CD14-positive monocyte (primary cell): ENCODE measurements around the gene PLSCR4. TPM values are rescaled to one million over a fixed set of nuclear protein-coding genes. Genes with fewer than 3 reads are reported as not detected.

Experiments
- DNase-seq, 3 donors: peaks; one replicate each; pipeline ENCODE4 v3.0.0-alpha.2; 2011 to 2022
- H2AFZ ChIP-seq: 2 replicates; pipeline ENCODE4 v1.6.0; 2012; ENCODE audit warnings: mild to moderate bottlenecking, low read depth, low read length, inconsistent platforms; ENCODE audit not compliant: insufficient read depth, poor library complexity, severe bottlenecking
- H3K27ac ChIP-seq, 2 donors: 1 replicate in 1 of 2; 2 replicates in 1 of 2; pipeline ENCODE4 v1.5.1; 2012 to 2013; ENCODE audit warnings: low read length in 2 of 2, control low read depth in 1 of 2, inconsistent platforms in 1 of 2, low read depth in 1 of 2, mild to moderate bottlenecking in 1 of 2
- H3K27me3 ChIP-seq, 2 donors: one replicate each; pipeline versions ENCODE4 v1.6.0 to v1.6.1; 2011 to 2013; ENCODE audit warnings: low read length in 2 of 2; ENCODE audit not compliant: control insufficient read depth in 2 of 2, insufficient read depth in 2 of 2
- H3K36me3 ChIP-seq, 2 donors: replicated peaks in 1 of 2; 1 replicate in 1 of 2; 2 replicates in 1 of 2; pipeline versions ENCODE4 v1.5.1 to v1.6.1; 2012 to 2013; ENCODE audit warnings: low read length in 2 of 2, control low read depth in 1 of 2, inconsistent platforms in 1 of 2, mild to moderate bottlenecking in 1 of 2; ENCODE audit not compliant: insufficient read depth in 2 of 2, control insufficient read depth in 1 of 2
- H3K4me1 ChIP-seq, 2 donors: 1 replicate in 1 of 2; 2 replicates in 1 of 2; pipeline versions ENCODE4 v1.5.1 to v1.6.1; 2012 to 2013; ENCODE audit warnings: low read length in 2 of 2, control low read depth in 1 of 2, inconsistent platforms in 1 of 2, mild to moderate bottlenecking in 1 of 2, moderate library complexity in 1 of 2; ENCODE audit not compliant: insufficient read depth in 2 of 2, control insufficient read depth in 1 of 2
- H3K4me2 ChIP-seq: replicated peaks from 2 replicates; pipeline ENCODE3; 2012; ENCODE audit warnings: low read length, moderate library complexity, mild to moderate bottlenecking; ENCODE audit not compliant: poor library complexity, severe bottlenecking; ENCODE audit errors: extremely low read depth
- H3K4me3 ChIP-seq, 3 experiments: fragments of 200-600 bp in 1 of 3; sonication (generic) in 1 of 3; replicated peaks in 1 of 3; 1 replicate in 2 of 3; 2 replicates in 1 of 3; pipeline ENCODE4 v1.5.1; 2011 to 2013; ENCODE audit warnings: low read length in 3 of 3, mild to moderate bottlenecking in 3 of 3, control low read depth in 2 of 3, low read depth in 2 of 3, inconsistent platforms in 1 of 3, moderate library complexity in 1 of 3
- H3K79me2 ChIP-seq: 2 replicates; pipeline ENCODE4 v1.6.0; 2012; ENCODE audit warnings: mild to moderate bottlenecking, control low read depth, inconsistent platforms, low read length, moderate library complexity; ENCODE audit not compliant: insufficient read depth
- H3K9ac ChIP-seq: 2 replicates; pipeline ENCODE4 v1.6.0; 2017; ENCODE audit warnings: low read length, mild to moderate bottlenecking; ENCODE audit not compliant: insufficient read depth, poor library complexity, severe bottlenecking
- H3K9me3 ChIP-seq, 2 donors: replicated peaks in 1 of 2; 1 replicate in 1 of 2; 2 replicates in 1 of 2; pipeline versions ENCODE4 v1.5.1 to v1.6.1; 2012 to 2013; ENCODE audit warnings: low read length in 2 of 2, control low read depth in 1 of 2; ENCODE audit not compliant: control insufficient read depth in 1 of 2, insufficient read depth in 1 of 2
- H4K20me1 ChIP-seq: 2 replicates; pipeline ENCODE4 v1.6.0; 2012; ENCODE audit warnings: mild to moderate bottlenecking, low read length, control low read depth, moderate library complexity; ENCODE audit not compliant: insufficient read depth
- H3K27ac Mint-ChIP-seq, 7 donors: one replicate each; pipeline ENCODE4 v1.8.0; 2020; ENCODE audit warnings: mild to moderate bottlenecking in 7 of 7, mixed read lengths in 7 of 7, moderate library complexity in 6 of 7, inconsistent platforms in 2 of 7
- H3K27me3 Mint-ChIP-seq, 3 donors: one replicate each; pipeline ENCODE4 v1.8.0; 2021 to 2022; ENCODE audit warnings: low read depth in 3 of 3, mild to moderate bottlenecking in 3 of 3, mixed read lengths in 3 of 3, moderate library complexity in 3 of 3, inconsistent platforms in 1 of 3
- H3K36me3 Mint-ChIP-seq, 2 donors: one replicate each; pipeline ENCODE4 v1.8.0; 2020; ENCODE audit warnings: mixed read lengths in 2 of 2, inconsistent platforms in 1 of 2, mild to moderate bottlenecking in 1 of 2
- H3K4me1 Mint-ChIP-seq: one replicate; pipeline ENCODE4 v1.8.0; 2020; ENCODE audit warnings: mild to moderate bottlenecking, mixed read lengths
- H3K4me3 Mint-ChIP-seq, 2 donors: one replicate each; pipeline ENCODE4 v1.8.0; 2020; ENCODE audit warnings: mild to moderate bottlenecking in 2 of 2, mixed read lengths in 2 of 2, moderate library complexity in 1 of 2
- H3K9me3 Mint-ChIP-seq, 7 donors: one replicate each; pipeline ENCODE4 v1.8.0; 2020 to 2022; ENCODE audit warnings: mixed read lengths in 7 of 7, mild to moderate bottlenecking in 6 of 7, moderate library complexity in 6 of 7, inconsistent platforms in 2 of 7
- WGBS: methylation state at CpG from one replicate; pipeline ENCODE4 v1.1.5; 2013; ENCODE audit warnings: missing lambda C conversion rate; ENCODE audit not compliant: insufficient coverage; 5-methylcytosine and 5-hydroxymethylcytosine counted together
- intact Hi-C, 2 donors: fragments of 100-400 bp; cut with micrococcal nuclease; formaldehyde crosslinking; loops; one replicate each; pipeline versions ENCODE4 v1.15.0 to v1.15.1; 2023
- polyA plus RNA-seq, 3 donors: library from polyadenylated mRNA; depleted of rRNA in 1 of 3; unstranded in 2 of 3; stranded (reverse) in 1 of 3; fragments of 300-500 nt in 2 of 3; fragments of >200 nt in 1 of 3; fragmentation: Illumina TruSeq in 2 of 3; gene quantifications; 1 replicate in 2 of 3; 2 replicates in 1 of 3; pipeline ENCODE4 v1.2.3, GENCODE V29; 2012 to 2021
- TF ChIP-seq, protein P1 (sequence below): fragments of 200-600 bp; IDR thresholded peaks from one replicate; pipeline ENCODE4 v1.8.0; 2022; ENCODE audit warnings: antibody characterized with exemption, mild to moderate bottlenecking

PLSCR4 gene
- polyA plus RNA-seq, 3 donors, result 0.05 TPM; not detected in 2

- H3K4me2 ChIP-seq, result no peak overlapping the region
- no peak for DNase-seq
- intact Hi-C loops, result no loop called here
- no peaks in the 10 kb centered on the region for H3K79me2 ChIP-seq
- no peaks in the 10 kb centered on the region for H3K4me1 Mint-ChIP-seq
- peaks cover 0 to 3% (median 3%) of the 10 kb centered on the region in 3 donors for H3K27me3 Mint-ChIP-seq
- H4K20me1 ChIP-seq, result no peaks in the 10 kb centered on the region
- H3K4me1 ChIP-seq, result no peaks in the 10 kb centered on the region
- H3K4me3 Mint-ChIP-seq, result no peak overlapping the region
- H3K9me3 Mint-ChIP-seq, result peaks cover 0 to 3% (median 1%) of the 10 kb centered on the region in 7 donors
- no peaks in the 10 kb centered on the region for H3K36me3 Mint-ChIP-seq
- no peak overlapping the region for H3K27ac Mint-ChIP-seq
- H3K27me3 ChIP-seq, result no peaks in the 10 kb centered on the region
- 92% methylated on average over 1 of the region's 1 CpG for WGBS
- no peak overlapping the region for H2AFZ ChIP-seq
- no peaks in the 10 kb centered on the region for H3K9me3 ChIP-seq
- H3K9ac ChIP-seq, result no peak overlapping the region
- H3K27ac ChIP-seq, result no peak overlapping the region
- TF ChIP-seq, protein P1, sequence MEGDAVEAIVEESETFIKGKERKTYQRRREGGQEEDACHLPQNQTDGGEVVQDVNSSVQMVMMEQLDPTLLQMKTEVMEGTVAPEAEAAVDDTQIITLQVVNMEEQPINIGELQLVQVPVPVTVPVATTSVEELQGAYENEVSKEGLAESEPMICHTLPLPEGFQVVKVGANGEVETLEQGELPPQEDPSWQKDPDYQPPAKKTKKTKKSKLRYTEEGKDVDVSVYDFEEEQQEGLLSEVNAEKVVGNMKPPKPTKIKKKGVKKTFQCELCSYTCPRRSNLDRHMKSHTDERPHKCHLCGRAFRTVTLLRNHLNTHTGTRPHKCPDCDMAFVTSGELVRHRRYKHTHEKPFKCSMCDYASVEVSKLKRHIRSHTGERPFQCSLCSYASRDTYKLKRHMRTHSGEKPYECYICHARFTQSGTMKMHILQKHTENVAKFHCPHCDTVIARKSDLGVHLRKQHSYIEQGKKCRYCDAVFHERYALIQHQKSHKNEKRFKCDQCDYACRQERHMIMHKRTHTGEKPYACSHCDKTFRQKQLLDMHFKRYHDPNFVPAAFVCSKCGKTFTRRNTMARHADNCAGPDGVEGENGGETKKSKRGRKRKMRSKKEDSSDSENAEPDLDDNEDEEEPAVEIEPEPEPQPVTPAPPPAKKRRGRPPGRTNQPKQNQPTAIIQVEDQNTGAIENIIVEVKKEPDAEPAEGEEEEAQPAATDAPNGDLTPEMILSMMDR, result no peak
- no peak overlapping the region for H3K4me3 ChIP-seq
- H3K36me3 ChIP-seq, result no peaks in the 10 kb centered on the region
Measured at GRCh38 chr3:146172586-146172985, 78.3 kb downstream of the PLSCR4 start.

GRCh38 chr3:146170591-146170990, 80.3 kb downstream of the PLSCR4 start:
- DNase-seq, result no peak
- peaks cover 0 to 3% (median 1%) of the 10 kb centered on the region in 3 donors for H3K27me3 Mint-ChIP-seq
- Histone ChIP-seq H4K20me1 (no peaks in the 10 kb centered on the region), H3K9me3 (no peaks in the 10 kb centered on the region), H2AFZ (no peak overlapping the region), H3K4me1 (no peaks in the 10 kb centered on the region), H3K36me3 (no peaks in the 10 kb centered on the region), H3K4me2 (no peak overlapping the region), H3K9ac (no peak overlapping the region), H3K79me2 (no peaks in the 10 kb centered on the region), H3K27me3 (no peaks in the 10 kb centered on the region), H3K27ac (no peak overlapping the region), H3K4me3 (no peak overlapping the region)
- no peaks in the 10 kb centered on the region for H3K4me1 Mint-ChIP-seq
- intact Hi-C loops, result no loop called here
- TF ChIP-seq, protein P1, result no peak
- H3K36me3 Mint-ChIP-seq, result no peaks in the 10 kb centered on the region
- no peak overlapping the region for H3K4me3 Mint-ChIP-seq
- H3K9me3 Mint-ChIP-seq, result peaks cover 0 to 3% (median 0%) of the 10 kb centered on the region in 7 donors
- no peak overlapping the region for H3K27ac Mint-ChIP-seq
- WGBS, result no CpG with 5 or more reads among the region's 1 CpG
